Activated naive CD8-positive, alpha-beta T cell (primary cell): ENCODE data around the gene RIT2.

Experiments
- H3K27ac Mint-ChIP-seq: one replicate; pipeline ENCODE4 v1.8.0; 2021; ENCODE audit warnings: mixed read lengths
- H3K27me3 Mint-ChIP-seq: one replicate; pipeline ENCODE4 v1.8.0; 2021; ENCODE audit warnings: mixed read lengths
- H3K36me3 Mint-ChIP-seq: one replicate; pipeline ENCODE4 v1.8.0; 2021; ENCODE audit warnings: mixed read lengths
- H3K4me1 Mint-ChIP-seq: one replicate; pipeline ENCODE4 v1.8.0; 2021; ENCODE audit warnings: low read depth, mixed read lengths
- H3K4me3 Mint-ChIP-seq: one replicate; pipeline ENCODE4 v1.8.0; 2021; ENCODE audit warnings: mild to moderate bottlenecking, mixed read lengths
- H3K9me3 Mint-ChIP-seq: one replicate; pipeline ENCODE4 v1.8.0; 2021; ENCODE audit warnings: low read depth, mixed read lengths

RIT2 gene

DNA sequence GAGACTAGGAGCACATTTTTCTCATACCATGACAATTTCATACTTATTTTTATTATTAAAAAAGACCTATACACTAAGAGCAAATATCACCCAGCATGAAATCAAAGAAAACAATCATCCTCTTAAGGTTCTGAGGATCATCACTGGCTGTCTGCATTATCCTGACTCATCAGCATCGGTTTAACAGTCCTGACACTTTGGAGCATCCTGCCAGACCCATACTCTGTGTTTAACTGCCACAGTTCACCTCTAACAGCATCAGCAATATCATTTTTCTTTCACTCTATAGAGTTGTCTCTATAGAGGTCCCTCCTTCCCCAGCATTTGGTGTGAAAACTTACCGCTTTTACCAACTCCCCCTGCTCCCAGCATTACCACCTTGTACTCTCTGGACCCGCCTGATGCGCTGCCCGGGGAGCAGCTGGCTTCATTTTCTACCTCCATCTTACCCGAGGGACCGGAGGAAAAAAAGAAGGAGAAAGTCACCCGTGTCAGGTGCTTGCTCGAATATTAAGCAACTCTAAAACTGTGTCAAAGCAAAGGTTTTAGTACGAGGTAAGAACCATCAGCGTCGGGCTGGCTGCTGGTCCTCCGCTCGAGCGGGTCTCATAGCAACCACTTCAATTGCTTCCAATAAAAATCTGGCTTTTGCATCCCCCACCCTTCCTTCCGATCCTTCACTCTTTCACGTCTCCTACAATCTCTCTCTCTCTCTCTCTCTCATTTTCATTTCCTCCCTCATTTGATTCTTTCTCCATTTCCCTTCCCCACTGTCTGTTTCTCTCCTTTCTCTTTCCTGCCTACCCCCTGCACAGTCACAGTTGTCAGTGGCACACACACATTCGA is at the start of gene RIT2:
Gene RIT2 (minus strand): TSS at position 610 of the 846 bp plus-strand sequence.
- H3K36me3 Mint-ChIP-seq = no peaks in the 10 kb centered on the region
- no peaks in the 10 kb centered on the region for H3K4me1 Mint-ChIP-seq

DNA sequence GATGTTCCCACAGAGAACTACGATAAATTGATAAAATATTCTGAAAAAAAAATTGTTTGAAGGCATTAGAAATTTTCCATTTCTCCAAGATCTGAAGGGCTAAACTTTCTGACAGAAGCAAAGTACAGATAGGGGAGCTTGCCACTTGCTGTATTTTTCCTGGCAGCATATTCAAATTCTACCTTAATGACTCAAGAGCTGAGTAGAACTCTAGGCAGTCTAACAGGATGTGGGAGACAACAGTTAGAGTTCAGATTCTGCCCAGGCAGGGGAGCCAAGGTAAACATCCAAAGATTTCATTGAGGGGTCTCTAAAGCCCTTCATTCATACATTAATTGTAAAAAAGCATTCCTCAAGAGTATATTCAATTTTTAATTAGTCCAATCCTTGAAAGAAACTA is 46.0 kb upstream of the RIT2 start:
- Mint-ChIP-seq H3K4me3 (no peak overlapping the region), H3K4me1 (no peaks in the 10 kb centered on the region), H3K27ac (no peak overlapping the region), H3K9me3 (peaks cover 14% of the 10 kb centered on the region), H3K36me3 (no peaks in the 10 kb centered on the region), H3K27me3 (no peaks in the 10 kb centered on the region)

More for the DNA sequence above, at the start of gene RIT2:
- no peak within 1 kb of the TSS for H3K4me3 Mint-ChIP-seq
- no peaks in the 10 kb centered on the region for H3K27me3 Mint-ChIP-seq
- no peak within 1 kb of the TSS for H3K27ac Mint-ChIP-seq
- H3K9me3 Mint-ChIP-seq = peaks cover 4% of the 10 kb centered on the region

DNA sequence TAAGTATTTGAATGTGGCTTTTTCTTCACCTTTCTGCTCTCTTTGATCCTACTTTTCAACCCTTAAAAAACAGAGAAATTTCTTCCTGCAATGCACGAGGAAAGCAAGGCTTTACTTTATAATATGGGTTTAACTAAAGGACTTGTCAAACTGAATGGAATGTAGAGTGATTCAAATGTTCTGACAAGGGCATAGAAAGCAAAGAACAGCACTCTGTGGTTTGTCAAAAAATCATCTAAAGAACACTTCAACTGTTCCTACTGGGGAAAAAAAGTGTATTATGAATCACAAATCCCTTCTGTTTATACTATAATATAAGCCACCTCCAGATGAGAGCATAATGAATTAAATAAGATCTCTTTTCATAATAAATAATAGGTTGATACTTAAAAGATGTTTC is 45.0 kb upstream of the RIT2 start:
- Mint-ChIP-seq H3K9me3 (peaks cover 14% of the 10 kb centered on the region), H3K4me1 (no peaks in the 10 kb centered on the region), H3K27me3 (no peaks in the 10 kb centered on the region), H3K36me3 (no peaks in the 10 kb centered on the region), H3K4me3 (no peak overlapping the region), H3K27ac (no peak overlapping the region)

DNA sequence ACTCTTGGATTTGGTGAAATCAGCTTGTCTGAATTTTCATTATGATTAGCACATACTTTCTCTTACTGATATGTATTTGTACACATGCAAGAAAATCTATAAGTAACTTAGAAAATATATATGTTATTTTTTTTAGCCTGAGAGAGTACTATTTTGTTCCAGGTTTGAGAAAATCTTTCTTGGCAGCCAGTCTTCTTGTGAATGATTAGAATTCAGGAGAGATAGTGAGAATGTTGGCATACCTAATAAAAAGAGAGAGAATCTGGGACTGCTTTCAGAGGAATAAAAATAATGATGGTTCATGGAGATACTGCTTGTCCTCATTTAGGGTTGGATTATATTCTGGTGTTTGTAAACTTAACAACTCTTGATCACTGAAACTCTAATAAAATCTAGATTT is 44.4 kb upstream of the RIT2 start:
- Mint-ChIP-seq H3K4me3 (no peak overlapping the region), H3K36me3 (no peaks in the 10 kb centered on the region), H3K27ac (no peak overlapping the region), H3K9me3 (peaks cover 14% of the 10 kb centered on the region), H3K4me1 (no peaks in the 10 kb centered on the region), H3K27me3 (no peaks in the 10 kb centered on the region)

DNA sequence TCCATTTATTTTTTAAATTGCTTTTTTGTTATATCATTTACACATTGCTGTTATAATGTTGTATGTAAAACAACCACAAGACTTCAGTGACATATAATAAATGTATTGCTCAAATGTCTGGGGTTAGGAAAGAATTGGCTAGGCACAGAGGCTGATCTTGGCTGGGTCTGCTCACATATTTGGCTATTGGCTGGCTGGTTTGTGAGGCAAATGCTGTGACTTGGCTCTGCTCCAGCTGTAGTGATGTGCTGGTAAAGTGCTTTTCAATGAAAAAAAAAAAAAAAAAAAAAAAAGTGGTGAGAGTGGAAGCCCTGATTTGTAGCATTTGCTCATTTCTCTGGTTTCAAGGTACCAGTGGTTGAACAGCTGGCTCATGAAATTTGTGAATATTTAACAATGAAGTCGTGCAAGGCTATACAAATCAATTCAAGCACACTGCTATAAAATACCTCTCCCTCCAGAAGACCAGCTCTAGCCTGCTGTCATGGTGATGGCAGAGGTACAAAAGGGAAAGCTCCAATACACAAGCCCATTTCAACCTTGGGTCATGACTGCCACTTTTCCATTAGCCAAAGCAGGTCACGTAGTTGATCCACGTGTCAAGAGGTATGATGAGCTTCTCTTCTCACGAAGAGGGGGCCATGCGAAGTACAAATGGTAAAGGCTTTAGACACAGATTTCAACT is 43.7 kb upstream of the RIT2 start:
- H3K27me3 Mint-ChIP-seq = no peaks in the 10 kb centered on the region
- no peak overlapping the region for H3K4me3 Mint-ChIP-seq
- no peaks in the 10 kb centered on the region for H3K36me3 Mint-ChIP-seq
- peaks cover 14% of the 10 kb centered on the region for H3K9me3 Mint-ChIP-seq
- H3K4me1 Mint-ChIP-seq = no peaks in the 10 kb centered on the region
- H3K27ac Mint-ChIP-seq = no peak overlapping the region

DNA sequence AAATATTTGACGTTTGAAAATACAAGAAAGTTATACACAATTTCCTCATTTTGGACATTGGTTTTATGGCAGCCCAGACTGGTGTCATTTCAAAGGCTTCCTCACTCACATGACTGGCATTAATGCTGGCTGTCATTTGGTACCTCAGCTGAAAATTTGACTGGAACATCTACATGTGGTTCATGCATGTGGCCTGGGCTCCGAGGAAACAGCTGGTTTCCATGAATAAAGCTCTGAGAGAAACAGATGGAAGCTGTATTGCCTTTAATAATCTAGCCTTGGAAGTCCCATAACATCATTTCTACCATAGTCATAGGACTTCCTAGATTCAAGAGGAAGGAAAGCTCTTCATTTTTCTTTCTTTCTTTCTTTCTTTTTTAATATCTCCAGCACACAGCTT is 42.9 kb upstream of the RIT2 start:
- H3K4me1 Mint-ChIP-seq = no peaks in the 10 kb centered on the region
- peaks cover 10% of the 10 kb centered on the region for H3K9me3 Mint-ChIP-seq
- no peak overlapping the region for H3K27ac Mint-ChIP-seq
- no peak overlapping the region for H3K4me3 Mint-ChIP-seq
- no peaks in the 10 kb centered on the region for H3K27me3 Mint-ChIP-seq
- no peaks in the 10 kb centered on the region for H3K36me3 Mint-ChIP-seq

DNA sequence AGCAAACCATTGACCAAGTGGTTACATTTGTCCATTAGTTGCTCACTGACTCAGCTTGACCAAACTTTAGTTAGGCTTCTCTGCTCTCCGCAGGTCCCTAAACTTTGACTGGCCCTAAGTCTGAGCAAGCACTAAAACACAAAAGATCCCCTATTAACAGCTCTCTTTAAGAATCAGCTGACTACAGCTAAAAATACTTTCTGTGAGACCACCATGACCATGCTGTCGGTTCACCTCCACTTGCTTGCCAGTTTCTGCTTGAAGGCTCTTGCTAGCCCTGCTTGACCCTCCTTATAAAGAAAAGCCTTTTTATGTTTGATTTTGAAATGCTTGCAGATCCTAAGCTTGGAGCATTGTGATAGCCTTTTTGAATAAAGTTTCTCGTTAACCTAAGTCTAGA is 40.4 kb upstream of the RIT2 start:
- H3K27me3 Mint-ChIP-seq = no peaks in the 10 kb centered on the region

DNA sequence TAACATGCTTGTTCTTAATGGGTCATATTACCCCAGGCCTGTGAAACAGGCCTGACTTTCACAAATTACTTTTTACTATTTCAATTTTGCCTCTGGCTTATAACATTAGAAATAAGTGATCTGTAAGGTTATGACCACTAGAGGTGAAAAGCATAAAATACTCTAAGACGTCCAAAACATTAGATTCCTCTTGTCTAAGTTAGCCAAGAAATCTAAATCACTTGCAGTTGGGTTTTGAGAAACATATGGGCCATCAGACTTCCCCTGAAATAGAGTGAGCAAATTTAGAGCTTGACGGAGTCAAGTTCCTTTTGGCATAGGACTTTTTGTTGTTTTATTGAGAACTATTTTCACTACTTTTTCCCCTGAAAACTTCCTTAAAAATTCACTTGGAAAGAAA is 32.7 kb upstream of the RIT2 start:
- H3K9me3 Mint-ChIP-seq = peaks cover 15% of the 10 kb centered on the region
- H3K36me3 Mint-ChIP-seq = no peaks in the 10 kb centered on the region
- no peak overlapping the region for H3K4me3 Mint-ChIP-seq
- H3K27ac Mint-ChIP-seq = no peak overlapping the region
- no peaks in the 10 kb centered on the region for H3K4me1 Mint-ChIP-seq
- no peaks in the 10 kb centered on the region for H3K27me3 Mint-ChIP-seq

More for the DNA sequence above, 40.4 kb upstream of the RIT2 start:
- H3K9me3 Mint-ChIP-seq = no peaks in the 10 kb centered on the region
- no peak overlapping the region for H3K27ac Mint-ChIP-seq
- no peaks in the 10 kb centered on the region for H3K36me3 Mint-ChIP-seq
- H3K4me3 Mint-ChIP-seq = no peak overlapping the region
- H3K4me1 Mint-ChIP-seq = no peaks in the 10 kb centered on the region

DNA sequence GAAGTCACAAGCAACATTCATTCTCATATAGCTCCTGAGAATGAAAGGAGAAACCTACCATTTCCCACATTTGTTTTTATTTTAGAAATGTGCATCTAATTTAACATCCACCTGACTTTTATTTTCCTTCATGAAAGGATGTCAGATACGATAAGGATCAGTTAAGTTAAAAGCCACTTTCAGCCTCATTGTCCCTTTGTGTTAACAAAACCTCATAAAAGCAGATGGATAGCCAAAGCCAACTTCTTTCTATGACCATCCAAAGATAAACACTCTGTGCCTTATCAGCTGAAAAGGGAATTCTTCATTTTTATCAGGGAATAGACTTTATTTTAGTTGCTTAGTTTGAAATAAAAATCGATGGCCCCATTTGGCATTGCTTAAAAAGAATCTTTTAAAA is 25.7 kb upstream of the RIT2 start:
- Mint-ChIP-seq H3K27me3 (no peaks in the 10 kb centered on the region), H3K4me3 (no peak overlapping the region), H3K27ac (no peak overlapping the region), H3K36me3 (no peaks in the 10 kb centered on the region), H3K4me1 (no peaks in the 10 kb centered on the region), H3K9me3 (peaks cover 20% of the 10 kb centered on the region)

DNA sequence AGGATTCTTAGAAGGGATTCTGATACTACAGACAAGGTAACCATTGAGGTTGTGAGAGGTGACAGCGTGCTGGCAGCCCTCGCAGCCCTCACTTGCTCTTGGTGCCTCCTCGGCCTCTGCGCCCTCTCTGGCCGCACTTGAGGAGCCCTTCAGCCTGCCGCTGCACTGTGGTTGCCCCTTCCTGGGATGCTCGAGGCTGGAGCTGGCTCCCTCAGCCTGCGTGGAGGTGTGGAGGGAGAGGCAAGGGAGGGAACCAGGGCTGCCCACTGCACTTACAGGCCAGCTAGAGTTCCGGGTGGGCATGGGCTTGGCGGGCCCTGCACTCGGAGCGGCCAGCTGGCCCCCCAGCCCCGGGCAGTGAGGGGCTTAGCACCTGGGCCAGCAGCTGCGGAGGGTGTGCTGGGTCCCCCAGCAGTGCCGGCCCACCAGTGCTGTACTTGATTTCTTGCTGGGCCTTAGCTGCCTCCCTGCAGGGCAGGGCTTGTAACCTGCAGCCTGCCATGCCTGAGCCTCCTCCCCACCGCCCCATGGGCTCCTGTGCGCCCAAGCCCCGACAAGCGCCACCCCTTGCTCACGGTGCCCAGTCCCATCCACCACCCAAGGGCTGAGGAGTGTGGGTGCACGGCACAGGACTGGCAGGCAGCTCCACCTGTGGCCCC is 23.9 kb upstream of the RIT2 start:
- H3K4me3 Mint-ChIP-seq = no peak overlapping the region
- no peak overlapping the region for H3K27ac Mint-ChIP-seq
- H3K36me3 Mint-ChIP-seq = no peaks in the 10 kb centered on the region
- H3K4me1 Mint-ChIP-seq = no peaks in the 10 kb centered on the region
- no peaks in the 10 kb centered on the region for H3K27me3 Mint-ChIP-seq
- H3K9me3 Mint-ChIP-seq = peaks cover 17% of the 10 kb centered on the region

DNA sequence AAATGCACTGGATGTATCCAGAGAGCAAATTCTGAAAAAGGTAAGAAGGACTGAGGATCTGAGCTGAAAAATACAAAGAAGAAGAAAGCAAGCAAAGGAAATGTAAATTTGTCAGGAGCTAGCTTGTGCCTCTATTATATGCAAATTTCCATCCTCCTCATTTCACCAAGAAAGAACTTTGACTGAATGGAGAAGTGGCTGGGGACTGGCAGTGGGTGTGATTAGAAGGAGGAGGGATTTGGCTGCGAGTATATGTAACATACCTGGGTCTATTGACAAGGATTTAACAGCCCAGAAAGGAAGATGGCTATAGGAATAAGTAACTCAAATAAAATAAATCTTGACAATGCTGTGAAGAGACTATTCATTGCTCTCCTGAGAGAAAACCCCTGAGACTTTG is 19.4 kb upstream of the RIT2 start:
- Mint-ChIP-seq H3K9me3 (peaks cover 7% of the 10 kb centered on the region), H3K27ac (no peak overlapping the region), H3K27me3 (no peaks in the 10 kb centered on the region), H3K4me1 (no peaks in the 10 kb centered on the region), H3K4me3 (no peak overlapping the region), H3K36me3 (no peaks in the 10 kb centered on the region)

DNA sequence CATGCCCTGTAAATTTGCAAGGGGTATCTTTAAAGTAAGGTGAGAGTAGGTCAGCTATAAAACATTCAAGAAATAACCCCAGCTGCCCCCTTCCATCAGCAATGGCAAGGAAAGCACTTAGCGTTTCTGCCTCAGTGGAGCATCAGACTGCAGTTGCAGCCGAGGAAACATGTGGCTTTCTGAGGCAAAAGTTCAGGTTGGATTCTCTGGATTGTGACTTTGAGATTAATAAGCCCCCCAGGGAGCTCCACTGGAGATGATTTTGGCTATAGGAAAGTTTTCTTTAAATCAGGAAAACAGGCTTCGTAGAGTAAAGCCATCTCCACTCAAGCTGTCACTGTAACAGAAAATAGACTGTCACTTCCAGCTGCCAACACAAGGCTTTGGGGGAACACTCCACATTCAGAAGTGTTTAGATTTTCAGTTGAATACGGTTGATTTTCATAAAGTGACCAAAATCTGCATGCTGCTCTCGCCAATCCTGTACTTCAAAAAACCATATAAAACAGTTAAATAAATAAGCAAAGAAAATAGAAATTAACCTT is 15.3 kb upstream of the RIT2 start:
- Mint-ChIP-seq H3K27me3 (no peaks in the 10 kb centered on the region), H3K4me1 (no peaks in the 10 kb centered on the region), H3K4me3 (no peak overlapping the region), H3K36me3 (no peaks in the 10 kb centered on the region), H3K27ac (no peak overlapping the region), H3K9me3 (no peaks in the 10 kb centered on the region)

DNA sequence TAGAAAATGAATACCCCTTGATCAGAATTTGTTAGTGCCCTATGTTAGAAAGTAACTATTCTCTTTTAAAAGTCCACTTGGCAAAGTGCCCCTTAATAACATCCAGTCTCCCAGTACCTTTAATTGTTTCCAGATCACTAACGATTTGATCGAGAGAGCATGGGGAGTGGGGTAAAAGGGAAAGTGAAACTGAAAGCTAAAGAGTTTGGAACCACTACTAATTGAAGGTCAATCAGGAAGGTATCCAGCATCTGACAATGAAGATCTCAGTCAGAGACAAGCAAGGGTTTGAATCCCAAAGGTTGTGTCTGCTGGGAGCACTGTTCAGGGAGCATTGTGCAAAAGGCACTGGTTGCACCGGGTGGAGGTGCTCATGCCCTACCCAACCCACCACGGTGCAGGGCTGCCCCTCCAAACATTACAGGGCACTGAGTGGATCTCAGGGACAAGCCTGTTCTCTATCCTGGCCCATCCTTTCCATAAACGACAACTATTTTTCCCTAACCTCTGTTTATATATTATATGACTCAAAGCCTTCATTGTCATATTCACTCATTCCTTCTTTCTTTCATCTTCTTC is 14.6 kb upstream of the RIT2 start:
- H3K36me3 Mint-ChIP-seq = no peaks in the 10 kb centered on the region
- no peak overlapping the region for H3K4me3 Mint-ChIP-seq
- no peaks in the 10 kb centered on the region for H3K27me3 Mint-ChIP-seq
- H3K4me1 Mint-ChIP-seq = no peaks in the 10 kb centered on the region
- no peak overlapping the region for H3K27ac Mint-ChIP-seq
- H3K9me3 Mint-ChIP-seq = no peaks in the 10 kb centered on the region

DNA sequence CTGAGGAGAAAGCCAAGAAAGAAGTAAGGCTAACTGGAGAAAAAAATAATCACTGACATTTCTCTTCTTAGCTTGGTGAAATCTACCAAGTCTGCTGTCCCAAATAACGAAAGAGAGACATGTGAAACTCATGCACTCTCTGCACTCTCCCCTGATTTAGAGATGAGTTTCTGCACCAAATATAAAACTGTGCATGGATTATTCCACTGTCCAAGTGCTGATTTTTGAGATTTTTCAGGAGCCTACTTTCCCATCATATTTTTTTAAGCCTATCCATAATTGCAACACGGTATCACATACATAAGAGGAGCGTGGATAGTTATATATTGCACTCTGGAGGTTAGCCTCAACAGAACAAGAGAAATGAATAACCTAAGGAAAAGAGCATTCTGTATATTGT is 10.0 kb upstream of the RIT2 start:
- no peaks in the 10 kb centered on the region for H3K4me1 Mint-ChIP-seq
- H3K36me3 Mint-ChIP-seq = no peaks in the 10 kb centered on the region
- H3K27ac Mint-ChIP-seq = no peak overlapping the region
- no peaks in the 10 kb centered on the region for H3K9me3 Mint-ChIP-seq
- no peaks in the 10 kb centered on the region for H3K27me3 Mint-ChIP-seq
- H3K4me3 Mint-ChIP-seq = no peak overlapping the region

DNA sequence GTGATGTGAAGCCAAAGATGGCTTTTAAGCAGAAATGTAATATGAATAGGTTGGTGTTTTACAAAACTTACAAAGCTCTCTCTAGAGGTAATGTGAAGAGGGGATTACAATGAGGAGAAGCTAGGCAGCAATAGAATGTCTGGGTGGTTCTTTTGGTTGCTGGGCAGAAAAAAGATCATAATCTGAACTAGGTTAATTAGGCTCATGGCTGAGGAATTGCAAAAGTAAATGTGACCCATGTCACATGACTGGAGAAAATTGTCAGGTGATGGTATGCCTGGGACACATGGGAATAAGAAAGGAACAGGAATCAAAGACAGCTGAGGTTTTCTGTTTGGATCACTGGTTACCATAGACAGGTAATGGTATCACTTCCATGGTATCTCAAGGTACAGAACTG is 7.5 kb upstream of the RIT2 start:
- H3K9me3 Mint-ChIP-seq = peaks cover 4% of the 10 kb centered on the region
- H3K36me3 Mint-ChIP-seq = no peaks in the 10 kb centered on the region
- H3K27ac Mint-ChIP-seq = no peak overlapping the region
- no peak overlapping the region for H3K4me3 Mint-ChIP-seq
- no peaks in the 10 kb centered on the region for H3K4me1 Mint-ChIP-seq
- no peaks in the 10 kb centered on the region for H3K27me3 Mint-ChIP-seq
